Measurements from ENCODE around the gene PLAC9.
"Not testable (repeated sequence)": the region's sequence is repeated elsewhere in the genome, so short reads cannot be mapped to it uniquely, and the experiment has no call there.

The PLAC9 gene

DNA sequence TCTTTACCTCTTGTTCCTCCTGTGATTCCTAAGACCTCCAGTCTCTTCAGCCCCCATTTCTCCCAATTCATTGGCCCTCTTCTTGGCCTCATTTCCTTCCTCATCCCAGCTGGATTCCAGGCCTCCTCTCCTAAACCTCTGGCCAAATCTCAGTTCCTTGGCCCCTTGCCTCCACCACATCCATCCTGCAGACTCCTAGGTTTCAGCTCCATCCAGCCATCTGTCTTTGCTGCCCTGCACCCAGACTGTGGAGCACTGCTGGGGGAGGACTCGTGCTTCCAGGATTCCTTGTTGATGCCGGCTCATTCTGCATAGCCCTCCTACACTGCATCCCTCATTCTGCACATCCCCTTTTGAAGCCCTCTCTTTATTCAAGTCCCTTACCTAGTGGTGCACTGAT lies 6.7 kb downstream of the PLAC9 start:
- DNase-seq (ENCODE audit: low read depth) = no peak

DNA sequence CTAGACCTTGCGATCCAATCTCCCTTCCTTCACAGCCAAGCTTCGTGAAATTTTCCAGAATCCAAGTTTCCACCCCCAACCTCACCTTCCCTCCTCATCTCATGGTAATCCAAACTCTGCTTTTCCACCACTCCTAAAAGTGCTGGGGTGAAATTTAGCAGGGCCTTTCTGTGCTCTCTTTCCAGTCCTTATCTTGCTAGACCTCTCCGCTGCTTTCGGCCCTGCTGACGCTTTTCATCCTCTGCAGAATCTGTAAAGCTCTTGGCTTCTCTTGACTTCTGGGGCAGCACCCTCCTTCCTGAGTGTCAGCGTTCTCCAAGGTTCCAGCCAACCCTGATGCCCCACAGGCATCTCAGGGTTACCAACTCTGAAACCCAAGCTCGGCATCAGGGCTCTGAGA lies 7.7 kb downstream of the PLAC9 start:
- DNase-seq (ENCODE audit: low read depth) = no peak

- DNase-seq (ENCODE audit: low read depth) = no peak
Observed at GRCh38 chr10:80141696-80142460, 9.3 kb downstream of the PLAC9 start.

- no peak for DNase-seq (ENCODE audit: low read depth)
Observed at GRCh38 chr10:80144067-80144695, 11.7 kb downstream of the PLAC9 start.

DNA sequence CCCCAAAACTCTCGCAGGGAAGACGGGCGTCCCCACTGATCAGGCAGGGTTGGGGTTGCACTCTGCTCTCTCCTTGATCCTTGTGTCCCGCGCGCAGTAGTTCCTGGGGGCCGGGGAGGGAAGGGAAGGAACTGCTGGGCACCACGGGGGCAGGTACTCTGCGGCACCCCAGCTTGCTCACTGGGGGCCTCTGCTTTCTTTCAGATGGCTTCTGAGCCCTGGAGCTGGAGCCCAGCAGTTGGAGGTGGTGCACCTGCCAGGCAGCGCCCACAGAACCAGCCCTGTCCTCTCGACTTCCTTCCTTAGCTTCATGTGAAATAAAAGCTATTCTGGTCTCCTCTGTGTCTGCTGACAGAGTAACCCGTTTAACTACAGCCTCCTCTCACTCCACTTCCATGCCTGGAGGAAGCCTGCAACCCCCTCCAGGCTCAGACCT lies 12.2 kb downstream of the PLAC9 start:
- no peak for DNase-seq (ENCODE audit: low read depth)

GRCh38 chr10:80145406-80146308 lies 13.1 kb downstream of the PLAC9 start:
- DNase-seq (ENCODE audit: low read depth) = not testable (repeated sequence)

GRCh38 chr10:80146918-80147317 lies 14.4 kb downstream of the PLAC9 start:
- no peak for DNase-seq (ENCODE audit: low read depth)

DNA sequence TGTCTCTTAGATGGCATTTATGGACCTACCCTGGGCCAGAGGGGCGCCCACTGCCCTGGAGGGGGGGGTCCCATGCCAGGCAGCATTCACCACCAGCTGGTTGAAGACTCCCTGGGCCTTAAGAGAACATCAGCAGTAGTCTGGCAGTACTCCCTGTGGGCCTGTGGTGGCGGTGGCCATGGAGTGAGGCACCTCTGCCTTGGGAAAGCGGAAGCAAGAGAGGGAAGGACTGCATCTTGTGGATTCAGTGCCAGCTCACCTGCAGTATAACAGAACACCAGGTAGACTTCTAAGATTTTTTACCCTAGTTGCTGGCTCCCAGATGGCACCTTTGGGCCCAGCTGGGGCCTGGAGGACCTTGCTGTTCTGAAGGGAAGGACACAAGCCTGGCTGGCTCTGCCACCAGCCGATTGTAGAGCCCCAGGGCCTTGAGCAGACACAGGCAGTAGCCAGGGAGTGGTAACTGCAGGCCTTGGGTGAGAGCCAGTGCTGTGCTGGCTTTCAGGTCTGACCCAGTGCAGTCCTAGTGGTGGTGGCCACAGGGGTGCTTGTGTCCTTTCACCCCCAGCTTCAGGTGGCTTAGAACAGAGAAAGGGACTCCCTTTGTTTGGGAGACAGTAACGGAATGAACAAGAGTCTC lies 15.8 kb downstream of the PLAC9 start:
- DNase-seq (ENCODE audit: low read depth) = no peak

DNA sequence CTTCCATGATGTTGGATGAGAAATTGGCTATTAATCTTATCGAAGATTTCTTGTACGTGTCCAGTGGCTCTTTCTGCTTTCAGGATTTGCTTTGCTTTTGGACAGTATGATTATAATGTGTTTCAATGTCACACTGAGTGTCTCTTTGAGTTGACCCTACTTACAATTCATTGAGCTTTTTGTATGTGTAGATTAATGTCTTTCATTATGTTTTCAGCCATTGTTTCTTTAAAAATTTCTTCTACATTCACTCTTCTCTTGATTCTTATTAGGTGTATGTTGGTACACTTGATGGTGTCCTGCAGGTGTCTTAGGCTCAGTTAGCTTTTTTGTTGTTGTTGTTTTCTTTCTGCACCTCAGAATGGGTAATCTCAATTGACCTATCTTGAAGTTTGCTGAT lies 16.6 kb downstream of the PLAC9 start:
- DNase-seq (ENCODE audit: low read depth) = no peak

DNA sequence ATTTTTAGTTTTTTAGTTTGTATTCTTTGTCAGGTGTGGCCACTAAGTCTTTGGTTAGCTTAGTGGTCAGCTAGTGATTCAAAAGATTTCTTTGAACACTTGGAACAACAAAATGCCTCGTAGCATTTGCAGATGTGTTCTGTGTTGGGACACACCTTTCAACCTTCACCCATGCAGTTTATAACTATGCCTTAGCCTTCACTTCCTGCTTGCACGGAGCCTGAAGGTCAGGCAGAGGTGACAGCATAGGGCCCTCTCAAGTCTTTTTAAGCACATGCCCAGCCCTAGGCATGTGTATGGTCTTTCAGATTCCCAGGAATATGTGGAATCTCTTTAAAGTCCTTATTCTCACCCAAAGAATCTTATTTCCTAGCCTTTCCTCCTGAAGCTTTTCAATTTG lies 17.6 kb downstream of the PLAC9 start:
- DNase-seq (ENCODE audit: low read depth) = no peak

- no peak for DNase-seq (ENCODE audit: low read depth)
Observed at GRCh38 chr10:80152820-80153219, 20.3 kb downstream of the PLAC9 start.

- DNase-seq (ENCODE audit: low read depth) = no peak
Observed at GRCh38 chr10:80153460-80153859, 20.9 kb downstream of the PLAC9 start.

DNA sequence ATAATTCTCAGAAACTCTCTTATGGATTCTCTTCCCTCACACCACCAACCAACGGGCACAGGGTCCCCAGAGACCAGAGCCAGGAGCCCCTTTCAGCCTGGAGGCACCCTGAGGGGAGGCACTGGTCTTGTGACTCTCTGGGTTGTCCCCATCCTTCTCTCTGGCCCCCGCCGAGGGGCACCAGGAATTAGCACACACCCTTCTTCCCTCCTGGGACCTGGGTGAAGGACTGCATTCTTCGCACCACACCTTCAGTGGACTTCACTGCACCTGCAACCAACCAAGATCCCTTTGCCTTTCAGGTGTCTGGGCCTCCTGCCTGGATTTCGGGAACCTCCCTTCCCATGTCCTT lies 22.1 kb downstream of the PLAC9 start:
- no peak for DNase-seq (ENCODE audit: low read depth)

DNA sequence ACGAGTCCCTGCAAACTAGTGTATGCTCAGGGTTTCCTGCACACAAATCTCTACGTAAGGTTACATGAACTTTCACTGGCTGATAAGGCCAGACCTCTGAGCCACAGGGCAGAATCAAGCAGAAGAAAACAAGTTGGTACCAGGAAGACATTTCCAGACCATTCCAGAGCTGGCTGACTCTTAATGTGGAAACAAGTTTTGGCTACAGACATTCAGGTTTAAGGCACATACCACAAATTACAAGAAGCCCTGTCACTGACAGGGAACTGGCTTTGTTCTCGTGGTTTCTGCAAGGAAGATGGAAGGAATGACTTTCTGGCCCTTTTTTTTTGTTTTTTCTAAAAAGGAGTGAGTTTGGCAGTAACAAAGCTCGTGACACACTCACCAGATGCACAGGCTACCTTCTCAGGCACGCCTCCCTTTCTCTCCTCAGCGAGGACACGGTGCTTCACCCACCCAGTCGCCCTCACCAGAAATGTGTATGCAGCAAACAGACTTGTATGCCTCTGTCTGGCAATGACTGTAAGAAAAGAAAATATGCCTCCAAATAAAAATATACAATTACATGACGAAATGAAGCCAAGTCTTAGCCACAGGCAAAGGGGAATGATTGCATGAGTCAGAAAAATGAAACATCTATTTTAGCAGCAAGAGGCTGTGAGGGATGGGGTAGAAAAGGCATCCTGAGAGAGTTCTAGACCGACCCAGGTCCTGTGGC lies 22.6 kb downstream of the PLAC9 start:
- no peak for DNase-seq (ENCODE audit: low read depth)

- DNase-seq (ENCODE audit: low read depth) = no peak
Observed at GRCh38 chr10:80155696-80156215, 23.2 kb downstream of the PLAC9 start.

DNA sequence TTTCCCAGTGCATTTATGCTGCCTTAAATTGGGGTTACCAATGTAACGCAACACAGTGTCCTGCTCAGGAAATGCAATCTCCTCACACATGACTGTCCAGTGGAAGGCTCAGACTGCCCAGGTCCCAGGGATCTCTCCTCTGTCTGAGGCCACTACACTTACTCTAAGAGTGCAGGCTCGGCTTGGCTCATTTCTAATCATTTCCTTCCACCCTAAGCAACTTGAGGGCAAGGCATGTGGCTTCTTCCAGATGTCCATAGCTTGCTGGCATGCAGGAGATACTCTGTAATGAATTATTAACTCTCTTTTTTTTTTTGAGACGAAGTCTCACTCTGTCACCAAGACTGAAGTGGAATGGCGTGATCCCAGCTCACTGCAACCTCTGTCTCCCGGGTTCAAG lies 23.7 kb downstream of the PLAC9 start:
- no peak for DNase-seq (ENCODE audit: low read depth)

DNA sequence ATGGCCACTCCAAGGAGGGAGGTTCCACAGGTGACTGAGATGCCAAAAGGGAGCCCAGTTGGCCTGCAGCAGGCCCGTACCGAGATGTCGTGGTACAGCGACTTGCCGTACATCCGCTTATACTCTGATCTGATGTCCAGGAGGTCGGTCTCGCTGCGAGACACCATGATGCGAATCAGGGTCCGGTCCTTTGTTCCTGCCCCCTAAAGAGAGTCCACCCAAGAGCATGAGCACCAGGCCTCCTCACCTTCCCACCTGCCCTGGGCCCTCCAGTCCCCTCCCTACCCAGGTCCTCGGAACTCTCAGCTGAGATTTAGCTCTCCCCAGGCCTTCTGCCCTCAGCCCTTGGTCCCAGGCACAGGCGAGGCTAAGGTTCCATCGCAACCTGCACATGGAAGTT lies 25.0 kb downstream of the PLAC9 start:
- no peak for DNase-seq (ENCODE audit: low read depth)

DNA sequence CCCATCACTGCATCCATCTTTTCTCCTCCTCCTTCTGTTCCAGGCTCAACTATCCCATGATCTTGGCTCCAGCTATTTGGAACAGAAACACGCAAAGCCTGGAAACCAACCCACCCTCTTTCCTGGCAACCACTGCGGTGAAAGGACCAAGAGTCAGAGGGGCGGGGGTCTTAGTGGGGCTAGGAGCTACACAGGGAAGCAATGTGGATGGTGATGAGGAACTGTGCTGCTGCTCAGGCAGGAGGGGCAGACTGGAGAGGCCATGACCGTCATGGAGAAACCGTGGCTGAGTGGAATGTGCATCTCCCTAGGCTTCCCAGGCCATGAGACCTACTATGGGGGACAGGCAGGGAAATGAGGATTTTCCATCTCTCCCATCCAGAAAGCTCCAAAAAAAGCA lies 25.6 kb downstream of the PLAC9 start:
- no peak for DNase-seq (ENCODE audit: low read depth)

DNA sequence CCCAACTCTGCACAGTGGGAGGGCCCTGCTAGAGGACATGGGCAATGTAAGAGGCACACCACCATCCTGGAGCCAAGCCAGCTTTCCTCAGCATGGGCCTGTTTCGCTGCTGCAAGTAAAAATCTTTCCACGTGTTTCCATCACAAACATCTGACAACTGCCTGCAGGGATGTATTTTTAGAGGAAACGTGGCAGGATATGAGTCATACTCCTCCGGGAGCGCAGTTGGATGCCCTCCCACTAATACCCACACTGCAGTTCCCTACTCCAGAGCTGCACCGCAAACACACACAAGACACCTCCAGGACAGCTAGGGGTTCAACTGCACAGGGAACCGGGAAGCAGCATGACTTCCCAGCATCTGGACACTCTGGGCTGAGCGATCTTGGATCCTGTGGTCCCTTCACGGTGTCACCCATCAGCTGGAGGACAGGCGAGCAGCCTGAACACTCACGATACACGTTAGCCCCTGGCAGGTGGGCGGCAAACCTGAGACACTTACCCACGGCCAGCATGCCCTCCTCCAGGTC lies 26.1 kb downstream of the PLAC9 start:
- no peak for DNase-seq (ENCODE audit: low read depth)

- no peak for DNase-seq (ENCODE audit: low read depth)
Observed at GRCh38 chr10:80159166-80159873, 26.8 kb downstream of the PLAC9 start.
